ENCODE results near the gene ADD3. TPM values are rescaled to one million over a fixed set of nuclear protein-coding genes. Genes with fewer than 3 reads are reported as not detected.

Gene ADD3
- total RNA-seq, 3 donors from 2014 or later (not counting 1 experiment from before 2014, with no cell fraction given) = 341 to 437 (median 344) TPM

- H3K27ac ChIP-seq (ENCODE audit: low read length) = no peak overlapping the region
- DNase-seq = peak; percentile 55 to 82
- H3K9me3 Mint-ChIP-seq = no peaks in the 10 kb centered on the region
- no peaks in the 10 kb centered on the region for H3K4me1 Mint-ChIP-seq
- H3K4me3 Mint-ChIP-seq = no peak overlapping the region
- intact Hi-C loops (cut with micrococcal nuclease) = loop anchor here (10.0 kb wide), 1 partner anchor 296 kb away; no protein-coding TSS in a partner anchor
- H3K27me3 ChIP-seq (ENCODE audit: control insufficient read depth, insufficient read depth, low read length) = no peaks in the 10 kb centered on the region
- H3K4me1 ChIP-seq (ENCODE audit: control insufficient read depth, insufficient read depth, low read length) = no peaks in the 10 kb centered on the region
- H3K27me3 Mint-ChIP-seq (ENCODE audit: low read depth in 2 of 2) = peaks cover 0 to 10% of the 10 kb centered on the region in 2 donors
- no peaks in the 10 kb centered on the region for H3K36me3 Mint-ChIP-seq
- no peaks in the 10 kb centered on the region for H3K9me3 ChIP-seq (ENCODE audit: control insufficient read depth, insufficient read depth, low read length)
- no peak overlapping the region for H3K4me3 ChIP-seq (ENCODE audit: low read length)
- ATAC-seq = peak; percentile 70 to 78 (median 77)
- H3K27ac Mint-ChIP-seq = no peak overlapping the region
- peak; percentile 80 for TF ChIP-seq CTCF (IDR thresholded peaks at IDR 0.05)
- H3K36me3 ChIP-seq (ENCODE audit: control insufficient read depth, insufficient read depth, low read length) = no peaks in the 10 kb centered on the region
- 94% methylated on average over 5 of the region's 6 CpGs for WGBS (ENCODE audit: insufficient coverage)
Measured at GRCh38 chr10:109978481-109978880, 29.3 kb upstream of the ADD3 start.

- DNase-seq = no peak
- Histone ChIP-seq H3K4me3 (ENCODE audit: low read length) (no peak overlapping the region), H3K27me3 (ENCODE audit: control insufficient read depth, insufficient read depth, low read length) (no peaks in the 10 kb centered on the region), H3K36me3 (ENCODE audit: control insufficient read depth, insufficient read depth, low read length) (no peaks in the 10 kb centered on the region), H3K4me1 (ENCODE audit: control insufficient read depth, insufficient read depth, low read length) (no peaks in the 10 kb centered on the region), H3K9me3 (ENCODE audit: control insufficient read depth, insufficient read depth, low read length) (no peaks in the 10 kb centered on the region), H3K27ac (ENCODE audit: low read length) (no peak overlapping the region)
- Mint-ChIP-seq H3K4me3 (no peak overlapping the region), H3K9me3 (no peaks in the 10 kb centered on the region), H3K27me3 (ENCODE audit: low read depth in 2 of 2) (peaks cover 0 to 16% of the 10 kb centered on the region in 2 donors), H3K27ac (no peak overlapping the region), H3K36me3 (no peaks in the 10 kb centered on the region), H3K4me1 (no peaks in the 10 kb centered on the region)
- no peak for TF ChIP-seq CTCF (IDR thresholded peaks at IDR 0.05)
- ATAC-seq = no peak
- WGBS (ENCODE audit: insufficient coverage) = 100% methylated on average over 1 of the region's 2 CpGs
- intact Hi-C loops (cut with micrococcal nuclease) = loop anchor here (10.0 kb wide), 1 partner anchor 296 kb away; no protein-coding TSS in a partner anchor
Measured at GRCh38 chr10:109979215-109979614, 28.6 kb upstream of the ADD3 start.

- 50% methylated on average over 1 of the region's 2 CpGs for WGBS (ENCODE audit: insufficient coverage)
- Mint-ChIP-seq H3K4me1 (no peaks in the 10 kb centered on the region), H3K27me3 (ENCODE audit: low read depth in 2 of 2) (peaks cover 3 to 16% of the 10 kb centered on the region in 2 donors), H3K9me3 (no peaks in the 10 kb centered on the region), H3K36me3 (no peaks in the 10 kb centered on the region), H3K27ac (no peak overlapping the region), H3K4me3 (no peak overlapping the region)
- no peaks in the 10 kb centered on the region for H3K36me3 ChIP-seq (ENCODE audit: control insufficient read depth, insufficient read depth, low read length)
- no peaks in the 10 kb centered on the region for H3K4me1 ChIP-seq (ENCODE audit: control insufficient read depth, insufficient read depth, low read length)
- no peak for TF ChIP-seq CTCF (IDR thresholded peaks at IDR 0.05)
- no peaks in the 10 kb centered on the region for H3K9me3 ChIP-seq (ENCODE audit: control insufficient read depth, insufficient read depth, low read length)
- intact Hi-C loops (cut with micrococcal nuclease) = no loop called here
- DNase-seq (no peak), ATAC-seq (no peak)
- H3K27ac ChIP-seq (ENCODE audit: low read length) = no peak overlapping the region
- H3K4me3 ChIP-seq (ENCODE audit: low read length) = no peak overlapping the region
- H3K27me3 ChIP-seq (ENCODE audit: control insufficient read depth, insufficient read depth, low read length) = no peaks in the 10 kb centered on the region
Measured at GRCh38 chr10:109981650-109982049, 26.1 kb upstream of the ADD3 start.

GRCh38 chr10:109982123-109982522, 25.7 kb upstream of the ADD3 start:
- Histone ChIP-seq H3K4me3 (ENCODE audit: low read length) (no peak overlapping the region), H3K36me3 (ENCODE audit: control insufficient read depth, insufficient read depth, low read length) (no peaks in the 10 kb centered on the region), H3K9me3 (ENCODE audit: control insufficient read depth, insufficient read depth, low read length) (no peaks in the 10 kb centered on the region), H3K27me3 (ENCODE audit: control insufficient read depth, insufficient read depth, low read length) (no peaks in the 10 kb centered on the region), H3K27ac (ENCODE audit: low read length) (no peak overlapping the region), H3K4me1 (ENCODE audit: control insufficient read depth, insufficient read depth, low read length) (no peaks in the 10 kb centered on the region)
- H3K36me3 Mint-ChIP-seq = no peaks in the 10 kb centered on the region
- DNase-seq = no peak
- TF ChIP-seq CTCF (IDR thresholded peaks at IDR 0.05) = no peak
- H3K27ac Mint-ChIP-seq = no peak overlapping the region
- H3K27me3 Mint-ChIP-seq (ENCODE audit: low read depth in 2 of 2) = peaks cover 3 to 16% of the 10 kb centered on the region in 2 donors
- intact Hi-C loops (cut with micrococcal nuclease) = no loop called here
- H3K4me3 Mint-ChIP-seq = no peak overlapping the region
- 91% methylated on average over 3 of the region's 3 CpGs for WGBS (ENCODE audit: insufficient coverage)
- no peak for ATAC-seq
- no peaks in the 10 kb centered on the region for H3K4me1 Mint-ChIP-seq
- H3K9me3 Mint-ChIP-seq = no peaks in the 10 kb centered on the region

Measured in natural killer cell (primary cell).